GM23248 (cell line): ENCODE data around the gene RBM43.

Experiments
- EZH2 ChIP-seq: fragments of 200-600 bp; sonication (generic); IDR thresholded peaks from 2 replicates; pipeline ENCODE4 v1.6.1; 2018; ENCODE audit warnings: antibody characterized with exemption, mild to moderate bottlenecking; ENCODE audit not compliant: insufficient read depth, poor library complexity, severe bottlenecking
- EZH2phosphoT487 ChIP-seq: fragments of 200-600 bp; sonication (generic); IDR thresholded peaks from 2 replicates; pipeline ENCODE4 v1.6.1; 2018; ENCODE audit warnings: antibody characterized with exemption, moderate library complexity, mild to moderate bottlenecking, low read depth; ENCODE audit not compliant: insufficient read depth

GRCh38 chr2:151278487-151278886 lies 16.8 kb upstream of the RBM43 start:
- TF ChIP-seq EZH2, result no peak
- TF ChIP-seq EZH2phosphoT487, result no peak
